PFSK-1 (cell line): ENCODE data around the gene SNRNP48.

ENCODE experiments used
- POLR2AphosphoS5 ChIP-seq: IDR thresholded peaks from 2 replicates; pipeline ENCODE4 v1.6.1; 2012; ENCODE audit warnings: low read depth, mild to moderate bottlenecking, control low read depth, low read length, moderate library complexity
- SIN3A ChIP-seq: IDR thresholded peaks from 2 replicates; pipeline ENCODE4 v1.6.1; 2012; ENCODE audit warnings: mild to moderate bottlenecking, low read length, moderate library complexity, borderline replicate concordance; ENCODE audit not compliant: insufficient read depth
- TAF1 ChIP-seq: IDR thresholded peaks from 2 replicates; pipeline ENCODE4 v1.6.1; 2012; ENCODE audit warnings: low read length, control low read depth, borderline replicate concordance; ENCODE audit not compliant: insufficient read depth

DNA sequence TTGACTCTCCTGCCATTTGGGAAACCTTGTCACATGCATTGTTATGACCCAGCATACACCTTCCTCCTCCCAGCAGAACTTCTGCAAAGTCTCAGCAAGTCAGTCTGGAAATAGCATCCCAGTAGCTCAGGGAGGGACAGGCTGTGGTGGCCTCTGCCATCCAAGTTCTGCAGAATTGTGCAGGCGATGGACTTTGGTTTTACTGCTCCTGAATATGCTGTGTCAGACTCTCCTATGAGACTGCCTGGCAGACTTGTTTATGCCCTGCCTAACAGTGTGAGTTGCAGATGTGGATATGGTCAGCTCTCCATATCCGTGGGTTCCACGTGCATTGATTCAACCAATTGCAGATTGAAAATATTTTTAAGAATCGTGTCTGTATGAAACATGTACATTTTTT is 52.8 kb downstream of the SNRNP48 start:
- TF ChIP-seq SIN3A, result no peak
- no peak for TF ChIP-seq POLR2AphosphoS5
- no peak for TF ChIP-seq TAF1
